ENCODE results near the gene GPR3.

DNA sequence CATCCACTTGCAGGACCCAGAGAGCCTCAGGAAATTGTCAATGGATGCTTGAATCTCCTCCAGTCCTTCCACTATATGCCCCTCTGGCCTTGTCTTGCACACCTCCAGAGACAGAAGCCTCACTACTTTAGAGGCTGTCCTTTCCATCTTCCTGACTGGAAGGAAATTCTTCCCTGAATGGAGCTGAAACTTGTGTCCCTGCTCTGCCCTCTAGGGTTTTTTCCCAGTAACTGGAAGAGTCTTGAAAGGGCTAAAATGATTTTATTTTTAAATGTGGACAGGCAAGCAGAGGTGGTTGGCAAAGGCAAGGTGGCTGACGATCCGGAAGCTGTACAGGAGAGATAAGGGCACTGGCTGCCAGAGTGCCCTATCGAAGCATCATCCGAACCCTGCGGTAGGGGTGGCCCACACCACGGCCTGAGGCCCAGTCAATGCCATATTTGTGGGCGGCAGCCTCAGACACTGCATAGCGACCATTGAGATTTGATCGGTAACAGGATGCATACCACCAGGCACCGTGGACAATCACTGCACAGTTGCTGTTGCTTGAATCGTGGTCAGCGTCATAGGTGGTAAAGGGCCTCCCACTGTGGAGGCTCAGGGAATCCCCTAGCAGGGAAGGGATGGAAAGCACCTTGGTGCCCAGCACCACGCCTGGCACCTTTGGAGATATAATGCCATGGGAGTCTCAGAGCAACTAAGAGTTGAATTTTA, 23.4 kb upstream of the GPR3 start:
- TF ChIP-seq YY1 (IDR thresholded peaks at IDR 0.05; ENCODE audit: low read depth): no peak
- TF ChIP-seq EP300 (IDR thresholded peaks at IDR 0.05; ENCODE audit: borderline replicate concordance): no peak
- TF ChIP-seq EGR1 (IDR thresholded peaks at IDR 0.05): no peak
- TF ChIP-seq REST (IDR thresholded peaks at IDR 0.05; ENCODE audit: low read depth): no peak
- TF ChIP-seq TAF1 (IDR thresholded peaks at IDR 0.05; ENCODE audit: low read depth): no peak
- TF ChIP-seq, protein P1, sequence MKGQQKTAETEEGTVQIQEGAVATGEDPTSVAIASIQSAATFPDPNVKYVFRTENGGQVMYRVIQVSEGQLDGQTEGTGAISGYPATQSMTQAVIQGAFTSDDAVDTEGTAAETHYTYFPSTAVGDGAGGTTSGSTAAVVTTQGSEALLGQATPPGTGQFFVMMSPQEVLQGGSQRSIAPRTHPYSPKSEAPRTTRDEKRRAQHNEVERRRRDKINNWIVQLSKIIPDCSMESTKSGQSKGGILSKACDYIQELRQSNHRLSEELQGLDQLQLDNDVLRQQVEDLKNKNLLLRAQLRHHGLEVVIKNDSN (IDR thresholded peaks at IDR 0.05): no peak
- no peak for TF ChIP-seq TEAD4 (IDR thresholded peaks at IDR 0.05)
- TF ChIP-seq RAD21 (IDR thresholded peaks at IDR 0.05; ENCODE audit: low read depth): peak; percentile 13; the same call in 1 of the 2 replicates
- TF ChIP-seq, protein P2, sequence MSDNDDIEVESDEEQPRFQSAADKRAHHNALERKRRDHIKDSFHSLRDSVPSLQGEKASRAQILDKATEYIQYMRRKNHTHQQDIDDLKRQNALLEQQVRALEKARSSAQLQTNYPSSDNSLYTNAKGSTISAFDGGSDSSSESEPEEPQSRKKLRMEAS (IDR thresholded peaks at IDR 0.05): no peak
- no peak for TF ChIP-seq NFIC (IDR thresholded peaks at IDR 0.05)
- TF ChIP-seq TCF12 (IDR thresholded peaks at IDR 0.05; ENCODE audit: low read depth): no peak
- TF ChIP-seq CREB1 (IDR thresholded peaks at IDR 0.05; ENCODE audit: low read depth): no peak

Data from Ishikawa (cell line).